GM12801 (cell line): Measurements from ENCODE around the gene FCHO2.

ENCODE experiments used
- TF ChIP-seq, protein P1 (sequence below): IDR thresholded peaks from one replicate; pipeline ENCODE4 v1.5.1; 2011; ENCODE audit warnings: control low read depth; ENCODE audit not compliant: insufficient read length; ENCODE audit errors: extremely low read depth

FCHO2 gene

DNA sequence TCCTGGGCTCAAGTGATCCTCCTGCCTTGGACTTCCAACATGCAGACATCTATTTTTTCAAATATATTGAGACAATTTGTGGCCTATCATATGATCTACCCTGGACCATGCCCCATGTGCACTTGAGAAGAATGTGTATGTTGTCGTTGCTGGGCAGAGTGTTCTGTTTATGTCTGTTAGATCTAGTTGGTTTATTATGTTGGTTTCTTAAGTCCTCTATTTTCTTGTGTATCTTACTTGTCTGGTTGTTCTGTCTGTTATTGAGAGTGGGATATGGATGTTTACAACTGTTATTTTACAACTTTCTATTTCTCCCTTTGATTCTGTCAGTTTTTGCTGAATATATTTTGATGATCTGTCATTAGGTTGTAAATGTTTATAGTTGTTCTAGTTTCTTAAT is 154.3 kb downstream of the FCHO2 start:
- TF ChIP-seq, protein P1, sequence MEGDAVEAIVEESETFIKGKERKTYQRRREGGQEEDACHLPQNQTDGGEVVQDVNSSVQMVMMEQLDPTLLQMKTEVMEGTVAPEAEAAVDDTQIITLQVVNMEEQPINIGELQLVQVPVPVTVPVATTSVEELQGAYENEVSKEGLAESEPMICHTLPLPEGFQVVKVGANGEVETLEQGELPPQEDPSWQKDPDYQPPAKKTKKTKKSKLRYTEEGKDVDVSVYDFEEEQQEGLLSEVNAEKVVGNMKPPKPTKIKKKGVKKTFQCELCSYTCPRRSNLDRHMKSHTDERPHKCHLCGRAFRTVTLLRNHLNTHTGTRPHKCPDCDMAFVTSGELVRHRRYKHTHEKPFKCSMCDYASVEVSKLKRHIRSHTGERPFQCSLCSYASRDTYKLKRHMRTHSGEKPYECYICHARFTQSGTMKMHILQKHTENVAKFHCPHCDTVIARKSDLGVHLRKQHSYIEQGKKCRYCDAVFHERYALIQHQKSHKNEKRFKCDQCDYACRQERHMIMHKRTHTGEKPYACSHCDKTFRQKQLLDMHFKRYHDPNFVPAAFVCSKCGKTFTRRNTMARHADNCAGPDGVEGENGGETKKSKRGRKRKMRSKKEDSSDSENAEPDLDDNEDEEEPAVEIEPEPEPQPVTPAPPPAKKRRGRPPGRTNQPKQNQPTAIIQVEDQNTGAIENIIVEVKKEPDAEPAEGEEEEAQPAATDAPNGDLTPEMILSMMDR = no peak

DNA sequence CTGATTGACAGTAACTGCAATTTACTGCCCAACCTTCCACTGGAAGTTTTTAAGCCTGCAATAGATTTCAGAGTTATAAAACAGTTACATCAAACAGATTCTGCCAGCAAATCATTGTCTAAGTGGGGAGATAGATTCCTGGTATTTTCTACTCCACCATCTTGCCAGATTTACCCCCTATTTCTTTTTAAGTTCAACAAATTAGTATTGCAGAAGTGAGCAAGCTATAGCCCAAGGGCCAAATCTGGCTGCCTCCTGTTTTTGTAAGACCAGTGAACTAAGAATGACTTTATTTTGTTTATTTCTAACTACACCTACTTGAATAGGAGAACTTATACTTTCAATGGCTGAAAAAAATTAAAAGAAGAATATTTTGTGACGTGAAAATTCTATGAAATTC is 155.7 kb downstream of the FCHO2 start:
- TF ChIP-seq, protein P1 = no peak

DNA sequence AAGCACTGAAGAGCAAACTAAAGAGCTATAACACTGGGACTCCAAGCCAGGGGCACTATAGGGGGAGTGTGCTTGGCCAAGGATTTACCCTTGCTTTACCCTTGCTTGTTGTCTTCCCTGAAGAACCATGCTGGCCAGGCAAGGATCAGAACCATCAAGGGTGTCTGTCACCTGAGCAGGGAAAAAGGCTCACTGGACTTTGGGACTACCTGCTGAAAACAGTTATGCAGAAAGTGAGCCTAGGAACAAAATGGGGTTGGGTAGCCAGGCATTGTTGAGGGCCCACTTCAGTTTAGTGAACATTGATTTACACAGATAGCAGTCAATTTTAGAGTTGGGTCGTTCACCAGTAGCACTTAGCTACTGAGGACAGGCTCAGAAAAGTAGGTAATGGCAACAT is 156.5 kb downstream of the FCHO2 start:
- TF ChIP-seq, protein P1 = no peak

DNA sequence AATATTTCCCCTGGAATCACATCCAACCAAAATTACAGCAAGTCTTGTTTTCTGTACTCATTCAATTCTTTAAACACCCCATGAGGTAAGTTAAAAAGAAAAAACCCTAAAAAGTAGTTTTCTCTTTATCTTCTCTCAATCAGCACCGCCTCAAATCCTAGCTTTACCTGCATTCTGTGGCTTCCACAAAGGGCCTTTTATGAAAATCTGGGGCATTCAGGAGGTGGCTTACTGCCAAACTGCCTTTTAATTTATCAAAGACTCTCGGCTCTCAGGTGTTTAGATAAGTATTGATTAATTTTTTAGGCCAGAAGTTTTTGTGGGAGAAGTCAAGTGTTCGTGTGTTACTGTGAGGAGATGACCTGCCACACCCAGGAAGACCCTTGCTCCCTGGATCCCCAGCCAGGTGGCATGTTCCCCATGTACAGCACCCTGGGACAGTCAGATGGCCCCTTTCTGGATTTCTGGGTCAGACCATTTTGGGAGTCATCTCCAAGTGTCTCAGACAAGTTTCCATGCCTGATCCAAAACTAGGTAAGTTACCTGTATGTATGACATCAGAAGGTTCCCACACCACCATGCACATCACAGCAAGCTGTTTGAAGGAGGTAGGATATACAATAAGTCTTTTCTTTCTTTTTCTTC is 158.3 kb downstream of the FCHO2 start:
- TF ChIP-seq, protein P1 = no peak

DNA sequence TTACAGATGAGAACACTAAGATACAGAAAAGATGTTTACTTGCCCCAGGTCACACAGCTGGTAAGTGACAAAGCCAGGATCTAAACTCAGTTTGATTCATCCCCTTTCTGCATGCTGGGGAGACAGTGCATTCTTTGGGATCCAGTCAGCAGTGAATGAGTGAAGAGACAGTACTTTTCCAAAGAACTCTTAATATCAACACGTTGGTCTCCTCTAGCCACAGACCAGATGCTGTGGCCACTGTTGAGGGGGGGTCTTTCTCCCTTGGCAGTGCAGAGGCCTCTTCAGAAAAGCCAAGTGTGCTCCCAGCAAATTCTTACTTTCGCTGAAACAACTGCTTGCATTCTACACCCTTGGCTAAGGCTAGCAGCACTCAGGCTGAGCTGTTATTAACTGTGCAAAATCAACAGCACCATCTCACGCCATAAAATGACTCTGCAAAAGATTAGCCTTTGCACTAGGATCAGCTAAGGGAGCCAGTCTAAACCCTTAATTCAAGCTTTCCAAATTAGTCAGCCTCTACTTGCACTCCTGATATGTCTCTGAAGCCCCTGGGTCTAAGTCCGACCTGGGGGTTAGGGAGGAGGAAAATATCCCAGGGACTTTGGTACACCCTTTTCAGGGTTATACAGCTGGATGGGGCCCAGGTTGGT is 159.7 kb downstream of the FCHO2 start:
- TF ChIP-seq, protein P1 = no peak

DNA sequence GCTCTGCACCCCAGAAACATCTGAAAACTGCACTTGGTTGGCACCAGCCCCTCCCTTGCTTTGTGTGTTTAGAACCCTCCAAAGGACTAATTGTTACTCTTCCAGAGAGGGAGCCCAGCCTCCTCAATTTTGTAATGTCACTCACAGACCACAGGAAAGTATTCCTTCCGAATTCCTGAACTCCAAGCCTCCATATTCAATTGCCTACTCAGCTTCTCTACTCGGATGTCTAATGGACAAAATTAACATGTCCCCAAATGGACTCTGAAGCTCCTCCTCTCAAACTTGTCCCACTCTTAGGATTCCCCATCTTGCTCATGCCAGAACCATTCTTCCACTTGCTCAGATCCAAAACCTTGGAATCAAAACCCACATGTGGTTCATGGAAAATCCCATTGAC is 160.7 kb downstream of the FCHO2 start:
- TF ChIP-seq, protein P1 = no peak

DNA sequence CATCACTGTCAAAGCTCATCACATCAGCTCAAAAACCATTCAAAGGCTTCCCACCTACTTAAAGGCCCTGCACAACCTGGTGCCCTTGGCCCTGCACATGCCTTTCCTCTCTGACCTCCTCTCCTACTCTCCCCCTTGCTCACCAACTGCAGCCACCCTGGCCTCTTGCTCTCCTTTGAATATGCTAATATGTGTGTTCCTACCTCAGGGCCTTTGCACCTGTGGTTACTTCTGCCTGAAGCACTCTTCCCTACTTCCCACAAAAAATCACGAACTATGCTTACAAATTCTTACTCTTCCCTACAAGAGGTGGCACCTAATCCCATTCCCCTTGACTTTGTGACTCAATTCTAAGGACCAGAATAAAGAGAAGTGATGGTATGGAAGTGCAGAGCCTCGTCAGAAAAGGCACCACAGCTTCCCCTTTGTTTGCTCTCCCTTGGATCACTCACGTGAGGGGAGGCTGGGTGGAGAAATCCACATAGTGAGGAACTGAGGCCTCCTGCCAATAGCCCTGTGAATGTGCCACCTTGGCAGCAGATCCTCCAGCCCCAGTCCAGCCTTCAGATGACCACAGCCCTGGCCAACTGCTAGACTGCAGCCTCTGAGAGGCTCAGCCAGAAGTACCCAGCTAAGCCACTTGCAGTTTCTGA is 161.4 kb downstream of the FCHO2 start:
- TF ChIP-seq, protein P1 = no peak
